HG03039 (cell line): Measurements from ENCODE around the gene NCOA7.
"Not testable (repeated sequence)": the region's sequence is repeated elsewhere in the genome, so short reads cannot be mapped to it uniquely, and the experiment has no call there.

Source experiments
- ATAC-seq: cut with Tn5 transposase; IDR thresholded peaks from one replicate; pipeline ENCODE4 v1.9.1; 2021; ENCODE audit warnings: mild to moderate bottlenecking, moderate library complexity; ENCODE audit not compliant: unreplicated experiment

Gene NCOA7

GRCh38 chr6:125753218-125753936, 37.4 kb upstream of the NCOA7 start:
- ATAC-seq: no peak

GRCh38 chr6:125753937-125754259, 36.9 kb upstream of the NCOA7 start:
- no peak for ATAC-seq

DNA sequence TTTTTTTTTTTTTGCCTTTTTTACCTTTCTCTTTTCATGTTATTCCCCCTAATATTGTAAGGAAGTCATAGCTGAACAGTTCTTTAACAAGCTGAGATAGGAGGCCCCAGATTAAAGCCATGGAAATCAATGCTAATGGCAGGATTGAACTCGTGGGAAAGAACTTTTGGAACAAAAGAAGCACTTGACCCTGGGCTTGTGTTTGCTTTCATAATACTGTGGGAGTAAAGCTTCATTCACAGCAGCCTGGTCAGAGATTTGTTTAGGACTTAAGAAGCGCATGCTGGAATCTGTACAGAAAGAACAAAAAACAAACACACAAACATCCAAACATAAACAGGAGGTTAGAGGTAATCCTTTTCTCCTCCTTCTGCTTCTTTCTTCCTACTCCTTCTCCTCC, 36.2 kb upstream of the NCOA7 start:
- no peak for ATAC-seq

DNA sequence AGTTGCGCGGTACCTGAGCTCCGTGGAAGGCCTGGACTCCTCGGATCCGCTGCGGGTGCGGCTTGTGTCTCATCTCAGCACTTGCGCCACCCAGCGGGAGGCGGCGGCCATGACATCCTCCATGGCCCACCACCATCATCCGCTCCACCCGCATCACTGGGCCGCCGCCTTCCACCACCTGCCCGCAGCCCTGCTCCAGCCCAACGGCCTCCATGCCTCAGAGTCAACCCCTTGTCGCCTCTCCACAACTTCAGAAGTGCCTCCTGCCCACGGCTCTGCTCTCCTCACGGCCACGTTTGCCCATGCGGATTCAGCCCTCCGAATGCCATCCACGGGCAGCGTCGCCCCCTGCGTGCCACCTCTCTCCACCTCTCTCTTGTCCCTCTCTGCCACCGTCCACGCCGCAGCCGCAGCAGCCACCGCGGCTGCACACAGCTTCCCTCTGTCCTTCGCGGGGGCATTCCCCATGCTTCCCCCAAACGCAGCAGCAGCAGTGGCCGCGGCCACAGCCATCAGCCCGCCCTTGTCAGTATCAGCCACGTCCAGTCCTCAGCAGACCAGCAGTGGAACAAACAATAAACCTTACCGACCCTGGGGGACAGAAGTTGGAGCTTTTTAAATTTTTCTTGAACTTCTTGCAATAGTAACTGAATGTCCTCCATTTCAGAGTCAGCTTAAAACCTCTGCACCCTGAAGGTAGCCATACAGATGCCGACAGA, 31.4 kb upstream of the NCOA7 start:
- ATAC-seq: no peak

DNA sequence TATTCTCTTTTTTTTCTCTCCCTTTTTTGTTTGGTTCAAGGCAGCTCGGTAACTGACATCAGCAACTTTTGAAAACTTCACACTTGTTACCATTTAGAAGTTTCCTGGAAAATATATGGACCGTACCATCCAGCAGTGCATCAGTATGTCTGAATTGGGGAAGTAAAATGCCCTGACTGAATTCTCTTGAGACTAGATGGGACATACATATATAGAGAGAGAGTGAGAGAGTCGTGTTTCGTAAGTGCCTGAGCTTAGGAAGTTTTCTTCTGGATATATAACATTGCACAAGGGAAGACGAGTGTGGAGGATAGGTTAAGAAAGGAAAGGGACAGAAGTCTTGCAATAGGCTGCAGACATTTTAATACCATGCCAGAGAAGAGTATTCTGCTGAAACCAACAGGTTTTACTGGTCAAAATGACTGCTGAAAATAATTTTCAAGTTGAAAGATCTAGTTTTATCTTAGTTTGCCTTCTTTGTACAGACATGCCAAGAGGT, 30.8 kb upstream of the NCOA7 start:
- no peak for ATAC-seq

DNA sequence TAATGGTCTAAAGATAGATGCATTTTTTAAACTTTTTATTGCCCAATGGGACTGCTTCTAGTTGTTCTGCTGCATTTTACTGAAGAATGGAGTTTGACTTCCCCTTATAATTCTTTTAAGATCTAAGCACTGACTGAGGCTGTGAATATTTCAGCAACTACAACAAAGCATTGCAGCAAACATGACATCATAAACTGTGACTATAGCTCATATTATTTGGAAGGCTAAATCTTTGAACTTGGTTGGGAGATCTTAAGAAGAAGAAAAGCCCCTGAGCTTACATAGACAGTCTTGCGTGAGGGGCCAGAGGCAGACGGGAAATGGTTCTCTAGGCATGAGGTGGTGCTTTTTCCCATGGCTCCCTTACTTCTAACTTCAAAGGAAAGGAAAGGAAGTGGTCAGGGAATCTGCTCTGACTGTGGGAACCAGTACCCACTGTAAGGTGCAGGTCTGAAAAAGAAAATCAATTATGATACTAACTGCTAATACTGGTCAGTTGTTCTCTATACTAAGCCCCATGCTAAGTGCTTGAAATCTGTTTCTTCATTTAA, 26.6 kb upstream of the NCOA7 start:
- ATAC-seq: no peak

DNA sequence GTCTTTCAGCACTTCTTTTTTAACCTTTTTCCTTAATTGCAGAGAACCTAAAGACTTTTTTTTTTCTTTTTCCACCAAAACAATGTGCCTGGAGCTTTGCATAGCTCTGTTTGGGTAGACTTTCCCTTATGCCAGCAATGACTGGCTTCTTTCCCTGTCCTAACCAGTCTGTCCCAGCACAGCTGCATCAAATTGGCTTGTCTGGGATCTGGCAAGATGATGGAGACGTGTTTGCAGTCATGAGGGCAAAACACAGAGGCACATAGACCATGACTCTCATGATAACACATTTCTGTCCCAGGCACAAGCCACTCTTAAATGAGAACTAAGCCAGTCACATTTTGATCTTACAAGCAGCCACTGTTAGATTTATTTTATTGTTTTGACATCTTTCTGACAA, 24.8 kb upstream of the NCOA7 start:
- no peak for ATAC-seq

DNA sequence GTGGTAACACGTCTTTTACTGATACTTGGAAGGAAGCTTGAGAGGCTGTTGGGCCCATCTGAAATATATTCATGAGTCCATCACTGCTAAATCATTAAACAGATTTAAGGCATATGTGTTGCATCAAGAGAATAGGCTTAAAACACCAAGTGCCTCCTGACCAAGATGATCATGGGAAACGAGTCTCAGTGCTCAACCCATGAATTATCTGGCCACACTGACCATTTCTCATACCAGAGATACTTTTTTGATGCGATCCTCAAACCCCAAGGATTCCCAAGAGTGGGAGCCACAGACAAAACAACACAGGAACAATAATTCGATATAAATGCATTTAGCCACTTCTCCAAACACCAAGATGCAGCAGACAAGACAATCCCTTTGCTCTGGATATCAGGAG, 24.1 kb upstream of the NCOA7 start:
- ATAC-seq: no peak

GRCh38 chr6:125769147-125769783, 21.5 kb upstream of the NCOA7 start:
- no peak for ATAC-seq

GRCh38 chr6:125773387-125774341, 17.1 kb upstream of the NCOA7 start:
- no peak for ATAC-seq

GRCh38 chr6:125776107-125776826, 14.5 kb upstream of the NCOA7 start:
- ATAC-seq: not testable (repeated sequence)

DNA sequence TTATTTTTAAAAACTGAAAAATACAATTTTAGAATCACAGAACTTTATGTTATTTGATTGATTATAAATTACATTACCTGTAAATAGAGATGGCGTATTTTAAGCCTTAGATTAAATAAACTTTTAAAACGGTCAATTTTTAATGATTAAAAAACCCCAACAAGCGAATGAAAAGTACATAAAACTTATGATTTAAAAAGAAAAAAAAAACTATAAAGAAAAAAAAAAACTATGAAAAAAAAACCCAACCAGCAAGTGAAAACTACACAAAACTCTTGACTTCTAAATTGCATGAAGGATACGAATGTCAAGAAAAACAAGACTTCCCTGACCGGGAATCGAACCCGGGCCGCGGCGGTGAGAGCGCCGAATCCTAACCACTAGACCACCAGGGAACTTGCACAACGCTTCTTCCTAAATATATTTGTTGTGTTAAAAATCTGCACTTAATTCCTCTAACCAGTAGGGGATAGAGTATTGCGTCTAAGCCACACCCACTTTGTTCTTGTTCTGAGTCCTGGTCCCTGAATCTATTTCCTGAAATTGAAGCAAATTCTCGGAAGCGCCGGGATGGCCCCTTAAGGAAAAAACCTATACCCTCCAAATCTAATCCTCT, 10.7 kb upstream of the NCOA7 start:
- peak; percentile 87 for ATAC-seq

DNA sequence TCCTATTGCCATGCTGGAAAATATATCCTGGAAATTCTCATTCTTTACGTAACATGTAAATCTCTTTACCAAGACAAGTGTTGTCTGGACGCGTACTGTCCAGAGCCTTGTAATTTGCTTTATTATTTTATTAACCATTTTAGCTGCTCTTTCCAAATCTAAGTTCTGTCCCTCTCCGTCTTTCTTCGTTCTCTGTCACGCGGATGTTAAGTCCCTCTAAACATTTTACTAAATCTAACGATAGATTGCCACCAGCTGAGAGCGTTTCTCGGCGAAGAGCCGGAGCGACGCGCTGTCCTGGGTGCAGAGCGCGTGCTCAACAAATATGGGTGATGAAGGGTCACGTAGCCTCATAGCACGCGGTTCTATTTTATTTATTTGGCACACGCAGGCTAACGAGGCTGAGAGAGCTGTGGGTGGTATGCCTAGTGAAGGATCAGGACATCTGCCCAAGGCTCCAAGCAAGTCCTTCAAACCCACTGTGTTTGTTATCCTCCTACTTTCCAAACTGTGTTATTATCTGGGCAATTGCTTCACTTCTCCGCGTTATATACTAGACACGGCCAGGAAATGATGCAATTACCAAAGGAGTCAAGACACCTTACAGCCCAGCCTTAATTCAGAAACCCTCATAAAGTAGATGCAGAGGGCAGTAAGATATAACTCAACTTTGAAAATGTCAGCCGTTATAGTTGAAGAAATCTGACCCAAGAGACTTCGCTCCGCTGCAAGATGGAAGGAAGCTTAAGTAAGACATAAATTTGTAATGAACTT, 10.0 kb upstream of the NCOA7 start:
- peak; percentile 66 for ATAC-seq

- ATAC-seq: peak; percentile 32
These were observed 9.4 kb upstream of the NCOA7 start for GRCh38 chr6:125781314-125781868.

GRCh38 chr6:125784365-125784764, 6.4 kb upstream of the NCOA7 start:
- no peak for ATAC-seq

DNA sequence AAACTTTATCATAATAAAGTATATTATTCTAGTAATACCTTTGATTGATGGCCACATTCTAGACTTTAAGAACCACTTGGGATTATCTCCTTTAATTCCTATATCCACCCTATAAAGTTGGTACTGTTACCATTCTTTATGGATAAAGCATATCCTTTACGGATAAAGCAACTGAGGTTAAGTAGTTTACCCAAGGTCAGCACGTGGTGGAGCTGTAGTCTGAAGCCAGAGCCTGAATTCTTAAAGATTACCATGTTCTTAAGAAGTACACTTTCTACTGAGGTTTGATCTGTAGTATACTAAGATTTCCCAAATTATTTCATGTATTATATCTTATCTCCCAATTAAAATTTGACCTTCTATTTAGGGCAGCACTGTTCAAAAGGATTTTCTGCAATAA, 3.0 kb upstream of the NCOA7 start:
- no peak for ATAC-seq

GRCh38 chr6:125789167-125789566, 1.6 kb upstream of the NCOA7 start:
- ATAC-seq: no peak

GRCh38 chr6:125789576-125790357, 993 bp upstream of the NCOA7 start:
- ATAC-seq: peak; percentile 20
